Naive thymus-derived CD4-positive, alpha-beta T cell (primary cell): Measurements from ENCODE around the gene GIT2. TPM values are rescaled to one million over a fixed set of nuclear protein-coding genes. Genes with fewer than 3 reads are reported as not detected.

Experiments
- ATAC-seq: fragments of 150-1000 bp; cut with Tn5 transposase; 2 replicates; pipeline ENCODE4 v1.10.0; 2021; ENCODE audit warnings: mild to moderate bottlenecking, moderate library complexity
- CTCF ChIA-PET: fragments of 350-600 bp; sonication (Branson Sonifier 250); formaldehyde crosslinking; loops from one replicate; lab custom pipeline; 2021; ENCODE audit warnings: antibody characterized with exemption; lab: Charles Lee
- POLR2A ChIA-PET: fragments of 350-600 bp; sonication (Branson Sonifier 250); formaldehyde crosslinking; loops from one replicate; lab custom pipeline; 2021; ENCODE audit warnings: antibody characterized with exemption, inconsistent platforms; lab: Charles Lee
- DNase-seq, 9 donors: peaks; one replicate each; pipeline versions ENCODE4 v3.0.0 to v3.0.0-alpha.2; 2020 to 2022; ENCODE audit warnings: mixed read lengths in 1 of 9
- H3K27ac ChIP-seq: one replicate; pipeline ENCODE4 v1.7.0; 2013; ENCODE audit warnings: mild to moderate bottlenecking, low read depth, low read length, moderate library complexity
- H3K27me3 ChIP-seq, 2 donors: one replicate each; pipeline ENCODE4 v1.7.0; 2013; ENCODE audit warnings: low read length in 2 of 2, mild to moderate bottlenecking in 2 of 2, moderate library complexity in 2 of 2; ENCODE audit not compliant: control insufficient read depth in 2 of 2, insufficient read depth in 2 of 2
- H3K36me3 ChIP-seq, 3 experiments: 1 replicate in 2 of 3; 2 replicates in 1 of 3; pipeline ENCODE4 v1.7.0; 2013; ENCODE audit warnings: low read length in 3 of 3, mild to moderate bottlenecking in 3 of 3, moderate library complexity in 1 of 3; ENCODE audit not compliant: insufficient read depth in 3 of 3, control insufficient read depth in 2 of 3
- H3K4me1 ChIP-seq, 2 donors: one replicate each; pipeline ENCODE4 v1.7.0; 2013; ENCODE audit warnings: low read length in 2 of 2, mild to moderate bottlenecking in 2 of 2, moderate library complexity in 1 of 2; ENCODE audit not compliant: control insufficient read depth in 2 of 2, insufficient read depth in 2 of 2
- H3K4me3 ChIP-seq: 2 replicates; pipeline ENCODE4 v1.7.0; 2013; ENCODE audit warnings: mild to moderate bottlenecking, low read length
- H3K9me3 ChIP-seq, 3 experiments: 1 replicate in 2 of 3; 2 replicates in 1 of 3; pipeline ENCODE4 v1.7.0; 2013; ENCODE audit warnings: low read length in 3 of 3; ENCODE audit not compliant: control insufficient read depth in 2 of 3
- H3K27ac Mint-ChIP-seq, 9 donors: one replicate each; pipeline ENCODE4 v1.8.0; 2020 to 2022; ENCODE audit warnings: mixed read lengths in 9 of 9, mild to moderate bottlenecking in 8 of 9, moderate library complexity in 5 of 9, inconsistent platforms in 2 of 9
- H3K27me3 Mint-ChIP-seq, 5 donors: one replicate each; pipeline ENCODE4 v1.8.0; 2021 to 2022; ENCODE audit warnings: mixed read lengths in 5 of 5, mild to moderate bottlenecking in 1 of 5
- H3K36me3 Mint-ChIP-seq, 5 donors: one replicate each; pipeline ENCODE4 v1.8.0; 2020 to 2022; ENCODE audit warnings: mixed read lengths in 5 of 5, mild to moderate bottlenecking in 3 of 5, inconsistent platforms in 1 of 5
- H3K4me1 Mint-ChIP-seq, 7 donors: one replicate each; pipeline ENCODE4 v1.8.0; 2020 to 2022; ENCODE audit warnings: mixed read lengths in 7 of 7, mild to moderate bottlenecking in 3 of 7, inconsistent platforms in 1 of 7
- H3K4me3 Mint-ChIP-seq, 10 donors: one replicate each; pipeline ENCODE4 v1.8.0; 2020 to 2022; ENCODE audit warnings: mild to moderate bottlenecking in 10 of 10, mixed read lengths in 10 of 10, moderate library complexity in 6 of 10, inconsistent platforms in 2 of 10
- H3K9me3 Mint-ChIP-seq, 11 donors: one replicate each; pipeline ENCODE4 v1.8.0; 2020 to 2022; ENCODE audit warnings: mixed read lengths in 11 of 11, mild to moderate bottlenecking in 4 of 11, inconsistent platforms in 1 of 11, moderate library complexity in 1 of 11
- intact Hi-C, 2 donors: fragments of 100-400 bp; cut with micrococcal nuclease; formaldehyde crosslinking; loops; one replicate each; pipeline ENCODE4 v1.15.1; 2023
- polyA plus RNA-seq, 2 donors: library from polyadenylated mRNA; unstranded; fragments of 300-500 nt; fragmentation: Illumina TruSeq; gene quantifications; one replicate each; pipeline ENCODE4 v1.2.3, GENCODE V29; 2021
- total RNA-seq, 6 experiments: library from RNA in 5 of 6; stranded (reverse) in 5 of 6; gene quantifications; 1 replicate in 5 of 6; 2 replicates in 1 of 6; pipeline ENCODE4 v1.2.3 and lab custom pipeline; 2021 to 2026

GIT2 gene
- total and polyA plus RNA-seq, 7 experiments from 2014 or later, result 63.2 to 128 (median 96.4) TPM

DNA sequence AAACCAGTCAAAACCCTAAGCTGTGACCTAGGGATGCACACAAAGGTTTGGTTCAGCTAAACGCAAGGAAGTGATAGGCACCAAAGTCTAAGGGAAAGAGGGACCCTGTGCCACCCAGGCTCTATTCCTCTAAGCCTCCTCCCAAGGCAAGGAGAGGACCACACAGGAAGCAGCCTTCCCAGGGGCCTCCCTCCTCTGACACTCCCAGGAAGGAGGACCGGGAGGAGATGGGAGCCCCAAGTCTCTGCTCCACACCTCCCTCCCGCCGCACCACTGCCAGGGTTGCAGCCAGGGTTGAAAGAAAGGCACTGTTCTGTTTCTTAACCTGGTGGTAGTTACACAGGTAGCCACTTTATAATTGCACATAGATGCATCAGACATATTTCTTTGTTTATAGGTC, 74.2 kb downstream of the GIT2 start:
- intact Hi-C loops, result no loop called here
- POLR2A ChIA-PET, result no interaction called here
- ATAC-seq (no peak), DNase-seq (no peak)
- Mint-ChIP-seq H3K4me1 (peaks cover 0 to 4% (median 0%) of the 10 kb centered on the region in 7 donors), H3K27me3 (no peaks in the 10 kb centered on the region), H3K4me3 (no peak overlapping the region), H3K9me3 (no peaks in the 10 kb centered on the region), H3K27ac (peak overlapping the region in 4 of 9 donors; percentile 20 to 56 (median 47)), H3K36me3 (peaks cover 10 to 39% (median 18%) of the 10 kb centered on the region in 5 donors)
- CTCF ChIA-PET, result no interaction called here
- peaks cover 3 to 57% (median 4%) of the 10 kb centered on the region in 3 experiments for H3K36me3 ChIP-seq
- H3K4me3 ChIP-seq, result no peak overlapping the region
- no peaks in the 10 kb centered on the region for H3K4me1 ChIP-seq
- H3K27ac ChIP-seq, result no peak overlapping the region
- no peaks in the 10 kb centered on the region for H3K9me3 ChIP-seq
- no peaks in the 10 kb centered on the region for H3K27me3 ChIP-seq

DNA sequence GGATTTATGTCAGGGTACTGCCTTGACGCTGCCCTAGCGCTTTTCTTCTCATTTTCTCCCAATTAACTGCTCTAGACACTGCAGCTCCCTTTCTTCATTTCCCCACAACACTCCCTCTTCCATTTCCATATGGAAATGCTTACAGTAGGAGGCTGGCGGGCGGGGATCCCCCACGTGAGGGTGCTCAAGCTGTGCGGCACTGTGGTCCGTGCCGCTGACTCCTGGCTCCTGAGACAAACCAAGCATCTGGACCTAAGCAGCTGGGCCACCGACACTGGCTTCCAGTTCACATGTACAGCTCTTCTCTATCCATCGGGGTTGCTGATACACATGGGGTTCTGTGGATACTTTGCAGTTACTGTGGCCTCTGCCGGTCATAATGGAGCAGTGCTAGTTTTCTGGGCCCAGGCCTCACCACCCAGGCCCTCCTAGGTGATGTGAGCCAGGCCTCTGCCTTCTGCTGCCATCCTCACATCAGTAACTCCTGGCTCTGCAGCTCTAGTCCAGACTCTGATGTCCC, 75.8 kb downstream of the GIT2 start:
- Histone ChIP-seq H3K9me3 (no peaks in the 10 kb centered on the region), H3K4me1 (no peaks in the 10 kb centered on the region), H3K36me3 (peaks cover 6 to 66% (median 16%) of the 10 kb centered on the region in 3 experiments), H3K4me3 (no peak overlapping the region), H3K27me3 (no peaks in the 10 kb centered on the region), H3K27ac (no peak overlapping the region)
- Mint-ChIP-seq H3K27ac (peak overlapping the region in 2 of 9 donors; percentile 25 to 33), H3K9me3 (no peaks in the 10 kb centered on the region), H3K36me3 (peaks cover 16 to 53% (median 18%) of the 10 kb centered on the region in 5 donors), H3K4me1 (peaks cover 0 to 4% (median 0%) of the 10 kb centered on the region in 7 donors), H3K27me3 (no peaks in the 10 kb centered on the region), H3K4me3 (no peak overlapping the region)
- intact Hi-C loops, result no loop called here
- DNase-seq (no peak), ATAC-seq (no peak)
- CTCF ChIA-PET, result interaction anchor here (0.9 kb wide), 1 partner anchor 75 kb away, joined by 3 read pairs; no protein-coding TSS in a partner anchor
- POLR2A ChIA-PET, result no interaction called here

DNA sequence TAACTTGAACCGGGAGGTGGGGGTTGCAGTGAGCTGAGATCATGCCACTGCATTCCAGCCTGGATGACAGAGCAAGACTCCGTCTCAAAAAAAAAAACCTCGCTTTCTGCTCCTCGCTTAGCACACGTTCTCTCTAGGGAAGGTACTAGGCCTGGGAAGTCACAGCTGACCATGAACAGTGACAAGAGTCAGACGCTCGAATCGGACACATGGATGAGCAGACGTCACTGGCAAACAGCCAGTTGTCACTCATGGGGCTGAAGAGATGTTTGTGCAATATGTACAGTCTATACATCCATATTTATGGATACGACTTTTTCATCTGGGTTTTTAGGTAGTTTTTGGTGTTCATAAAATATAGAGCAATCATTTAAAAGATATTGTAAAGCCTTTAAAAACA, 76.7 kb downstream of the GIT2 start:
- H3K4me3 Mint-ChIP-seq, result no peak overlapping the region
- no peaks in the 10 kb centered on the region for H3K4me1 ChIP-seq
- H3K36me3 Mint-ChIP-seq, result peaks cover 18 to 57% (median 22%) of the 10 kb centered on the region in 5 donors
- H3K27ac ChIP-seq, result no peak overlapping the region
- no peak for DNase-seq
- intact Hi-C loops, result no loop called here
- peaks cover 13 to 75% (median 24%) of the 10 kb centered on the region in 3 experiments for H3K36me3 ChIP-seq
- no peak overlapping the region for H3K4me3 ChIP-seq
- H3K27ac Mint-ChIP-seq, result no peak overlapping the region
- H3K4me1 Mint-ChIP-seq, result peaks cover 0 to 4% (median 0%) of the 10 kb centered on the region in 7 donors
- no peaks in the 10 kb centered on the region for H3K9me3 ChIP-seq
- no peaks in the 10 kb centered on the region for H3K9me3 Mint-ChIP-seq
- ChIA-PET CTCF (interaction anchor here (0.9 kb wide), 1 partner anchor 74 kb away, joined by 3 read pairs; no protein-coding TSS in a partner anchor), POLR2A (no interaction called here)
- ATAC-seq, result no peak
- H3K27me3 Mint-ChIP-seq, result no peaks in the 10 kb centered on the region
- no peaks in the 10 kb centered on the region for H3K27me3 ChIP-seq

DNA sequence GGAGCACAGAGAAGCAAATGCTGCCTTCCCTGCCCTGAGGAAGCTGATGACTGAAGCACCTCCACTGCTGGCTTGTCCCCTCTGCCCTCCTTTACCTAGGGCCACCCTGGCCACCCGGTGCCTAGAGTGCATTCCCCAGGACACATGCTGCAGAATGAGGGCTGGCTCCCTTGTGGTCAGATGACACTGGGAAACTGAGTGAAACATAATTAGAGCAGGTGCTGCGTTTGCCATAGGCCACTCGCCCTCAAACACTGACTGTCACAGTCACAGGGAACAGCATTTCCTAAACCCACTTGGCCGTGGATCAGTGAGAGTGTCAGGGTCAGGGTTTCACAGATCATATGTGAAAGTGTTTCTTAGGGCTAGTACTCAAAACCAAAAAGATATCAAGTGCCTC, 80.1 kb downstream of the GIT2 start:
- Histone ChIP-seq H3K4me1 (no peaks in the 10 kb centered on the region), H3K27ac (no peak overlapping the region), H3K9me3 (no peaks in the 10 kb centered on the region), H3K4me3 (no peak overlapping the region), H3K36me3 (peaks cover 22 to 95% (median 24%) of the 10 kb centered on the region in 3 experiments), H3K27me3 (no peaks in the 10 kb centered on the region)
- Mint-ChIP-seq H3K4me3 (no peak overlapping the region), H3K27ac (peak overlapping the region in 2 of 9 donors; percentile 46 to 50), H3K27me3 (no peaks in the 10 kb centered on the region), H3K9me3 (no peaks in the 10 kb centered on the region), H3K36me3 (peaks cover 18 to 69% (median 24%) of the 10 kb centered on the region in 5 donors), H3K4me1 (peaks cover 0 to 3% (median 0%) of the 10 kb centered on the region in 7 donors)
- ATAC-seq (no peak), DNase-seq (no peak)
- CTCF ChIA-PET, result no interaction called here
- intact Hi-C loops, result no loop called here
- POLR2A ChIA-PET, result interaction anchor here (0.8 to 1.0 kb wide), 2 partner anchors 8 to 11 kb away, joined by 3 to 4 read pairs; no protein-coding TSS in a partner anchor

DNA sequence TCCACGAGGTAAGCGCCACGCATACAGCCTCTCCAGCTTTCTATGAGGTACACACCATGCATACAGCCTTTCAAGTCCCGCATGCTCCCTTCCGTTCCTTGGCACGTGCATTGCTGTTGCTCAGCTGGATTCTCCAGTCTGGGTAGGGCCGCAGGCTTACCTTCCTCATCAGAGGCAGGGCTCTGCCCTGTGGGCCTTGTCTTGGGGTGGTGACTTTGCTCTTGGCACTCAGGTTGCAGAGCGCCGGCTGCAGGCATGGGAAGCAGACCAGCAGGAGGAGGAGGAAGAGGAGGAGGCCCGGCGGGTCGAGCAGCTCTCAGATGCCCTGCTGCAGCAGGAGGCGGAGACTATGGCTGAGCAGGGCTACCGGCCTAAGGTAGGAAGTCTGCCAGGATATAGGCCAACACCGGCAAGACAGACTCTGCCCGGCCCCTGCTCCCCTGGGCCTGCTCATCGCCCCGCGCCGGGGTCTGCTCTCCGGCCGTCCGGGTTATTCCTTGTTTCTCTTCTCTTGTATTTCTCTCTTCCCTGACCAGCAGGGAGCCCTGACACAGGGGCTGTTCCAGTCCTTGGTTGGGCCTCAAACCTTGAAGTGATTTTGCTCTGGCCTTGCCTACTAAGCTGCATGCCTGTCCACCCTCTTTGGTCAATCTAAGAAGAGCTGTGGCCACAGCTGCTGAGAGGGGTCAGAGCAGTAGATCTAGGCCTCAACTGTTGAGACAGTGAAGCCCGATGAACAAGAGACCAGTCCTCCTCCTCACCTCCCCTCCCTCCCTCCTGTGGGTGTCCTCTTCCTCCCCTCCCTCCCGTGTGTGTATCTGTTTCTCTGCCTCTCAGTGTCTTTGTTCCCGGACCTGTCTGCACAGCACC, 80.8 kb downstream of the GIT2 start:
- no peak overlapping the region for H3K27ac ChIP-seq
- no peaks in the 10 kb centered on the region for H3K27me3 ChIP-seq
- no peaks in the 10 kb centered on the region for H3K9me3 ChIP-seq
- CTCF ChIA-PET, result interaction anchor here (0.5 to 0.7 kb wide), 2 partner anchors 41 to 1792 kb away, joined by 3 to 6 read pairs; no protein-coding TSS in a partner anchor
- POLR2A ChIA-PET, result interaction anchor here (1.0 kb wide), 1 partner anchor 8 kb away, joined by 3 read pairs; no protein-coding TSS in a partner anchor
- Mint-ChIP-seq H3K27ac (no peak overlapping the region), H3K4me1 (peaks cover 0 to 3% (median 0%) of the 10 kb centered on the region in 7 donors), H3K4me3 (no peak overlapping the region), H3K36me3 (peaks cover 14 to 68% (median 22%) of the 10 kb centered on the region in 5 donors), H3K9me3 (no peaks in the 10 kb centered on the region), H3K27me3 (no peaks in the 10 kb centered on the region)
- ATAC-seq, result no peak
- H3K36me3 ChIP-seq, result peaks cover 22 to 95% (median 24%) of the 10 kb centered on the region in 3 experiments
- no peak overlapping the region for H3K4me3 ChIP-seq
- no peak for DNase-seq
- no peaks in the 10 kb centered on the region for H3K4me1 ChIP-seq
- intact Hi-C loops, result no loop called here

DNA sequence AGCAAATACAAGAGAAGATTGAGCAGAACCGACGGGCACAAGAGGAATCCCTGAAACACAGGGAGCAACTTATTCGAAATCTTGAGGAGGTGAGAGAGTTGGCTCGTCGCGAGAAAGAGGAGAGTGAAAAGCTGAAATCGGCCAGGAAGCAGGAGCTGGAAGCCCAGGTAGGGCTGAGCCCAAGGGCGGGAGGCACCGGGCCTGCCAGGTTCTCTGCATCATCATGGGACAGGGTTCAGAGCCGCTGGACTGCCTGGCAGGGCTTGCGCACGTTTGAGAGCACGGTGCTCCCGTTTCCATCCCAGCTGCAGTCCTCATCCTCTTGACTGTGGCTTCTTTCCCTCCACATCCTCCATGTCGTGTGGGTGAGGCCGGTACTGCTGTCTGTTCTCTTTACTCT, 81.7 kb downstream of the GIT2 start:
- no peak overlapping the region for H3K27ac ChIP-seq
- no peak for DNase-seq
- peaks cover 22 to 96% (median 24%) of the 10 kb centered on the region in 3 experiments for H3K36me3 ChIP-seq
- no peaks in the 10 kb centered on the region for H3K9me3 Mint-ChIP-seq
- peaks cover 0 to 3% (median 0%) of the 10 kb centered on the region in 7 donors for H3K4me1 Mint-ChIP-seq
- no peak for ATAC-seq
- no peaks in the 10 kb centered on the region for H3K27me3 Mint-ChIP-seq
- no peak overlapping the region for H3K27ac Mint-ChIP-seq
- no peaks in the 10 kb centered on the region for H3K4me1 ChIP-seq
- H3K4me3 Mint-ChIP-seq, result no peak overlapping the region
- intact Hi-C loops, result no loop called here
- H3K9me3 ChIP-seq, result no peaks in the 10 kb centered on the region
- H3K27me3 ChIP-seq, result no peaks in the 10 kb centered on the region
- H3K4me3 ChIP-seq, result no peak overlapping the region
- POLR2A ChIA-PET, result no interaction called here
- peaks cover 9 to 58% (median 20%) of the 10 kb centered on the region in 5 donors for H3K36me3 Mint-ChIP-seq
- CTCF ChIA-PET, result interaction anchor here (0.7 kb wide), 1 partner anchor 40 kb away, joined by 6 read pairs; no protein-coding TSS in a partner anchor
